ENCODE measurements around the gene LRRC15.

- no peak for TF ChIP-seq CTCF (IDR thresholded peaks at IDR 0.05; ENCODE audit: poor library complexity)
- TF ChIP-seq EZH2 (IDR thresholded peaks at IDR 0.05; ENCODE audit: borderline replicate concordance): no peak
Observed at GRCh38 chr3:194351080-194351672, 18.4 kb downstream of the LRRC15 start, which contains the start of gene CPN2.

Measured in hepatocyte (in vitro differentiated cells).